Chondrocyte (in vitro differentiated cells): Measurements from ENCODE around the gene YARS2. TPM values are rescaled to one million over a fixed set of nuclear protein-coding genes. Genes with fewer than 3 reads are reported as not detected.
A peak's percentile ranks its signal among the peaks of the same experiment; 100 is the strongest.

Experiments
- DNase-seq: peaks from one replicate; pipeline ENCODE4 v3.0.0; 2021; ENCODE audit warnings: mixed read lengths, low spot score
- H3K27ac Mint-ChIP-seq: one replicate; pipeline ENCODE4 v1.8.0; 2021; ENCODE audit warnings: mild to moderate bottlenecking, moderate library complexity, mixed read lengths; ENCODE audit not compliant: unreplicated experiment
- H3K27me3 Mint-ChIP-seq: 2 replicates; pipeline ENCODE4 v1.8.0; 2021; ENCODE audit warnings: low read depth, mixed read lengths
- H3K36me3 Mint-ChIP-seq: 2 replicates; pipeline ENCODE4 v1.8.0; 2021; ENCODE audit warnings: low read depth, mixed read lengths
- H3K4me1 Mint-ChIP-seq: 2 replicates; pipeline ENCODE4 v1.8.0; 2021; ENCODE audit warnings: low read depth, mild to moderate bottlenecking, mixed read lengths
- H3K4me3 Mint-ChIP-seq: one replicate; pipeline ENCODE4 v1.8.0; 2021; ENCODE audit warnings: mild to moderate bottlenecking, moderate library complexity, mixed read lengths; ENCODE audit not compliant: unreplicated experiment
- H3K9me3 Mint-ChIP-seq: 2 replicates; pipeline ENCODE4 v1.8.0; 2021; ENCODE audit warnings: low read depth, mixed read lengths
- total RNA-seq: library from RNA; stranded (reverse); gene quantifications from 3 replicates; pipeline ENCODE4 v1.2.1, GENCODE V29; 2021
- TF ChIP-seq, protein P1 (sequence below): fragments of 200-600 bp; sonication (generic); IDR thresholded peaks from 2 replicates; pipeline ENCODE4 v1.5.0; 2021; ENCODE audit warnings: antibody characterized with exemption, mild to moderate bottlenecking, moderate library complexity

YARS2 gene
- total RNA-seq, 1 donor from 2014 or later, result 18.6 TPM

DNA sequence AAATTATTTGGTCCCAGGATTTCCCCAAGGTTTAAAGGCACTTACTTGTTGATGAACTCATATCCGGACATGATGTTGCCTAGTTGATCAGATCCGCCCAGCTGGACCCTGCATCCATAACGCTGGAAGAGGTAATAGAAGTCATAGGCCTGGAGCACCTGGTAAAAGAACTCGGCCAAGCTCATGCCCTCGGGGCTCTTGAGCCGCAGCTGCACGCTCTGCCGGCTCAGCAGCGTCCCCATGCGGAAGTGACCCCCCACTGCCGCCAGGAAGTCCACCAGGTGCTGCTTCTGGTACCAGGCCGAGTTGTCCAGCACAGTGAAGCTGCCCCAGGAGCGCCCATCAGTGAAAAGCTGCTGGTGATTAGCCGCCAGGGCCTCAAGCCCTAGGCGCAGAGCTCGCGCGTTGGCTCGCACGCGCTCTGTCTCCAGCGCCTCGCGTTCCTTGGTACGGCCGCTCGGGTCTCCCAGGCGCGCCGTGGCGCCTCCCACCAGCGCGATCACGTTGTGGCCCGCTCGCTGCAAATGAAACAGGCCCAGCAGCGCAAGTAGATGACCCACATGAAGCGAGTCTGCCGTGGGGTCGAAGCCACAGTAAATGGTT lies 545 bp downstream of the YARS2 start:
- peaks cover 26% of the 10 kb centered on the region for H3K4me1 Mint-ChIP-seq
- peak overlapping the region; percentile 89 for H3K4me3 Mint-ChIP-seq
- H3K27ac Mint-ChIP-seq, result peak overlapping the region; percentile 86
- H3K9me3 Mint-ChIP-seq, result no peaks in the 10 kb centered on the region
- peaks cover 3% of the 10 kb centered on the region for H3K27me3 Mint-ChIP-seq
- peaks cover 10% of the 10 kb centered on the region for H3K36me3 Mint-ChIP-seq
- DNase-seq, result no peak
- TF ChIP-seq, protein P1, sequence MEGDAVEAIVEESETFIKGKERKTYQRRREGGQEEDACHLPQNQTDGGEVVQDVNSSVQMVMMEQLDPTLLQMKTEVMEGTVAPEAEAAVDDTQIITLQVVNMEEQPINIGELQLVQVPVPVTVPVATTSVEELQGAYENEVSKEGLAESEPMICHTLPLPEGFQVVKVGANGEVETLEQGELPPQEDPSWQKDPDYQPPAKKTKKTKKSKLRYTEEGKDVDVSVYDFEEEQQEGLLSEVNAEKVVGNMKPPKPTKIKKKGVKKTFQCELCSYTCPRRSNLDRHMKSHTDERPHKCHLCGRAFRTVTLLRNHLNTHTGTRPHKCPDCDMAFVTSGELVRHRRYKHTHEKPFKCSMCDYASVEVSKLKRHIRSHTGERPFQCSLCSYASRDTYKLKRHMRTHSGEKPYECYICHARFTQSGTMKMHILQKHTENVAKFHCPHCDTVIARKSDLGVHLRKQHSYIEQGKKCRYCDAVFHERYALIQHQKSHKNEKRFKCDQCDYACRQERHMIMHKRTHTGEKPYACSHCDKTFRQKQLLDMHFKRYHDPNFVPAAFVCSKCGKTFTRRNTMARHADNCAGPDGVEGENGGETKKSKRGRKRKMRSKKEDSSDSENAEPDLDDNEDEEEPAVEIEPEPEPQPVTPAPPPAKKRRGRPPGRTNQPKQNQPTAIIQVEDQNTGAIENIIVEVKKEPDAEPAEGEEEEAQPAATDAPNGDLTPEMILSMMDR, result peak; percentile 86

DNA sequence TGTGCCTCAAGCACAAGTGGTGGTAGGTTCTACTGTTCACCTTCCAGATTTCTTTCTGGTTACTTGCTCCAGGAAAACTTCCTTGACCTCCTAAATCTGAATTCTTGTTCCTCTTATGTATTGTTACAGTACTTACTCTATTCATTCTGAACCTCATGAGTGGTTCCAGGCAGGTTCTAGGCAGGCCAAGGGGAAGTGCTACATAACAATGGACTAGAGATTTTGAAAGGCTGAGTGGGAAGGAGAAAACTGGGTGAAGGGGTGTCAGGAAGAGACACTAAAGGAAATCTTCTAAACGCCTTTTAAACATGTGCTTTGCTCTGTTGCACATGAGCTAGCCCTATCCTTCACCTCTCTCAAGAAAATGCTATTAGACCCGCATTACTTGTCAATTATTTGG lies 1.6 kb downstream of the YARS2 start:
- peaks cover 13% of the 10 kb centered on the region for H3K36me3 Mint-ChIP-seq
- no peaks in the 10 kb centered on the region for H3K9me3 Mint-ChIP-seq
- TF ChIP-seq, protein P1, result no peak
- DNase-seq, result no peak
- peak overlapping the region; percentile 89 for H3K4me3 Mint-ChIP-seq
- peaks cover 26% of the 10 kb centered on the region for H3K4me1 Mint-ChIP-seq
- peak overlapping the region; percentile 86 for H3K27ac Mint-ChIP-seq
- no peaks in the 10 kb centered on the region for H3K27me3 Mint-ChIP-seq

DNA sequence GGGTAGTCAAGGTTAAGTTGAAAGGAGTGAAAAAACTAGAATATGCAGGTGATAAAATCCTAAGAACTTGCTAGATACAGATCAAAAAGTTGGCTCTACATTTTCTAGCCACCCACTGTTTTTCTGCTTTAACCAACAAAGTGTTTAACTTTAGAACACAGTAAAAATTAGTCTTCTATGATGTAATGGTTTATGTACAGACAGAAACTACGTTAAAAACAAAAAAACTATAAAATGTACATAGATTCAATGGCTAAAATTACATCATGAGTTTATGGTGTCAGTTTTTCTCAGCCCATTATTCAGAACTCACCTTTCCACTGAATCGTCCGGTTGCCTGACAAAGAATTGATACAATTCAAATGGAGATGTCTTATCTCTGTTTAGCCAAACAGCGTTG lies 2.1 kb downstream of the YARS2 start:
- no peak for DNase-seq
- Mint-ChIP-seq H3K4me3 (peak overlapping the region; percentile 89), H3K9me3 (no peaks in the 10 kb centered on the region), H3K4me1 (peaks cover 26% of the 10 kb centered on the region), H3K27ac (no peak overlapping the region), H3K36me3 (peaks cover 13% of the 10 kb centered on the region), H3K27me3 (no peaks in the 10 kb centered on the region)
- TF ChIP-seq, protein P1, result no peak

DNA sequence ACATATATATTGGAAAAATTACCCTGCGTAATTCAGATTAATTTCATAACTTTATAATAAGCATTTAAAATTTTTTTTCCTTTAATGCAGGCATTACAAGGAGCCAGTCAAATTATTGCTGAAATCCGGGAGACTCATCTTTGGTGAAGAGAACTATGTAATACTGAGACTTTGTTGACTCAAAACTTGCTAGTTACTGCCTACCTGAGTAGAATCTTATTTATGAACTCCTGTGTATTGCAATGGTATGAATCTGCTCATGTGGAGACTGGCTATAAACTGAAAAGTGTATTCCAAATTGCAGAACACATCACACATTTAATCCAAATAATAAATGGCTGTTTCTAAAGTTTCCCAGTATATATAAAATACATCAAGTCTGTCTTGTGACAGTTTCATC lies 12.4 kb downstream of the YARS2 start:
- DNase-seq, result no peak
- Mint-ChIP-seq H3K27ac (no peak overlapping the region), H3K36me3 (peaks cover 22% of the 10 kb centered on the region)

DNA sequence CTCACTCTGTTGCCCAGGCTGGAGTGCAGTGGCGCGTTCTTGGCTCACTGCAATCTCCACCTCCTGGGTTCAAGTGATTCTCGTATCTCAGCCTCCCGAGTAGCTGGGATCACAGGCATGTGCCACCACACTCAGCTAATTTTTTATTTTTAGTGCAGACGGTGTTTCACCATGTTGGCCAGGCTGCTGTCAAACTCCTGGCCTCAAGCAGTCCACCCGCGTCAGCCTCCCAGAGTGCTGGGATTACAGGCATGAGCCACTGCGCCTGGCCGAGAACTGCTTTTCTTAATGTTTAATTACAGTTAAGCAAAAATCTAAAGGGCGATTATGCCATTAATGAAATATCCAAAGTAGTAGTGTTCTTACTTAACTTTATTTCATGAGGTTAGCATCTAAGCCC lies 13.6 kb downstream of the YARS2 start:
- Mint-ChIP-seq H3K27me3 (no peaks in the 10 kb centered on the region), H3K36me3 (peaks cover 18% of the 10 kb centered on the region), H3K4me3 (no peak overlapping the region), H3K9me3 (no peaks in the 10 kb centered on the region), H3K4me1 (no peaks in the 10 kb centered on the region), H3K27ac (no peak overlapping the region)
- DNase-seq, result no peak
- TF ChIP-seq, protein P1, result no peak

More for the DNA sequence above, 12.4 kb downstream of the YARS2 start:
- H3K4me1 Mint-ChIP-seq, result no peaks in the 10 kb centered on the region
- no peak overlapping the region for H3K4me3 Mint-ChIP-seq
- no peaks in the 10 kb centered on the region for H3K27me3 Mint-ChIP-seq
- no peaks in the 10 kb centered on the region for H3K9me3 Mint-ChIP-seq
- TF ChIP-seq, protein P1, result no peak
